Stimulated activated CD4-positive, alpha-beta T cell treated with anti-CD3 and anti-CD28 coated beads, Interleukin-2, amount 100 ng/mL, for 48 hours (primary cell): ENCODE measurements around the gene LIPE.

ENCODE experiments used
- DNase-seq, 2 donors: peaks; one replicate each; pipeline ENCODE4 v3.0.0-alpha.2; 2020

The LIPE gene

DNA sequence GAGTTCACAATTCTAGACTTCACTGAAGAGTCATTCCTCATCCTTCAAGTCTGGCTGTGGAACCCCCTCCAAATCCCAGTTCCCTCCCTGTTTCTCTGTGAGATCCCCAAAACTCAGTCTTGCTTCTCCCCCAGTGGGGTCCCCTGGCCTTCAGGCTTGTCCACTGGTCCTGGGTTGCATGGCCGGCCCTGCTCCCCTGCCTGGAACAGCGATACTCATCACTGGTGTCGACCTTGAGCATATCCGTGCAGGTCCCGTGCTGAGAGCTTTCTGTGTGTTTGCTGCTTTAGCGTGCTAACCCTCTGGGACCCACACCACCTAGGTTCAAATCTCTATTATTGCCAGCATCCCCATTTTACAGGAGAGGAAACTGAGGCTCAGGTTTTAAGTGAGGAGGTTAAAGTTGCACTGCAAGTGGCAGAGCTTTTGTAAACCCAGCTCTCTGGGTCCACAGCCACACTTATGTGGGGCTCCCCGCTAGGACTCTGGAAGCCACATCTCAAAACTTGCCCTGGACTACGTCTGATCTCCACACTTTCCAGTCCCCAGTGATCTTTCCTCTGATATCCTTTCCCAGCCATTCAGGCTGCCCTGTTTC lies 15.5 kb downstream of the LIPE start:
- no peak for DNase-seq

DNA sequence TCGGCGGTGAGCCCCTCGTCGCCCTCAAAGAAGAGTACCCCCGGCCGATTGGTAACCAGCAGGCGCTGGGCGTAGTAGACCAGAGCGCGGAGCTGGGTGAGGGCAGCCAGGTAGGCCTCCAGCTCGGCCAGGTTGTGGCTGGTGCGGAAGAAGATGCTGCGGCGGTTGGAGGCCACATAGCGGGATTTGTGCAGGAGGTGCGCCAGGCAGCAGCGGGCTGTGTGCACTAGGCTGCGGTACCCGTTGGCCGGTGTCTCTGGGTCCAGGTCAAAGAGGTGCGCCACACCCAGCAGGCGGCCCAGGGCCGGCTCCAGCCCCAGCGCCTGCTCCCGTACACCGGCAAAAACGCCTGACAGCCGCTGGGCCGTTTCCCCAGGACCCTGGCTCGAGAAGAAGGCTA lies 16.8 kb downstream of the LIPE start:
- DNase-seq = no peak

DNA sequence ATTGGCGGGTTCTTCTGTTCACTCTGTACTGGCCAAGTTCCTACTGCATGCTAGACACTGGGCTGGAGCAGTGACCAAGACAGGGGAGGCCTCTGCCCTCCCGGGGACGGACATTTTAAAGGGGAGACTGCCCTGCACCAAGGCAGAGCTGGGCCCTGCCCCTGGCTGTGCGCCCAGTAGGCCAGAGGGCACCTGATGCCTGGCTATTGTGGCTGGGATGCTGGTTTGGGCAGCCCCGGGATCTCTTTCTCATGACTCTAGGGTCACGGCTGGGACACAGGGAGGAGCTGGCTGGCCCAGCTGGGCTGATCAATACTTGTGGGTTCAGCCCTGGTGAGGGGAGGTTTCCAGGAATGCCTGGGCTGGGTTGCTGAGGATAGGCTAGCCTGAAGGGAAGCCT lies 17.7 kb downstream of the LIPE start:
- DNase-seq = no peak

DNA sequence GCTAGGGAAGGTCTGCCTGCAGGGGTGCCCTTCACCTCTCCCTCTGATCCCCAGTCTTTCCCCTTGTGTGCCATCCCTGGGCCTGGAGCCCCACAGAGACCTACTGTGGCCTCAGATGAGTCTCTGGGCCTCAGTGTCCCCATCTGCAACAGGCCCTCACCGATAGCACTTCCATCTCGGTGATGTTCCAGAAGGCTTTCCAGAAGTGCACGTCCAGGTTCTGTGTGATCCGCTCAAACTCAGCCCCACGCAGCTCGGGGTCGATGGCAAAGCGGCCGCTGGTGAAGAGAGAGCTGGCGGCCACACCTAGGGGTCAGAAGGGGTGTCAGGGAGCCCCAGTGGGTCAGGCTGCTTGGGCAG lies 19.4 kb downstream of the LIPE start:
- DNase-seq = no peak

DNA sequence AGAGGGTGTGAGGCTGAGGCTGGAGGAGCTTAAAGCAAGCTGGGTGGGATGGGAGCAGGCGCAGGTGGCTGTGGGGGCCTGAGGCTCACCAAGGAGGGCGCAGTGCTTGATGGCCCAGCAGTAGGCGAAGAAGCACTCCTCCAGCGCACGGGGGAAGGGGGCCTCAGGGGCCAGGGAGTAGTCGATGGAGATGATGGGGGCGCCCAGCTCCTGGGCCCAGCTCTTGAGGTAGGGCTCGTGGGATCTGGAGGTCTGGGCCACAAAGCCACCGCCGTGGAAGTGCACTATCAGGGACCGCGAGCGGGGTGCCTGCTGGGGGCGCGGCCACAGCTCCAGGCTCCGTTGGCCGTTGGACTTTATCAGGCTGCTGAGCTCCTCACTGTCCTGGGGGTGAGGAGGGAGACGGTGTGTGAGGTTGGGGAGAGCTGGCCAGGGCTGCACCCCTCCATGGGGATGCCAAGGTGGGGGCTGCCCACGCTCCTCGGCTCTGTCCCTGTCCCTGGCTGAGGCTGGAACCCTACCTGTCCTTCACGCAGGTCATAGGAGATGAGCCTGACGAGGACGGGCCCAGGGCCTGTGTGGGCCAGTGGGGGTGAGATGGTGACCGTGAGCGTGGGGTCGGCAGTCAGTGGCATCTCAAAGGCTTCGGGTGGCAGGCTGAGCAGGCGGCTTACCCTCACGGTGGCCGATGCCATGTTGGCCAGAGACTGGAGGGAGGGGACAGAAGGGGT lies 19.9 kb downstream of the LIPE start:
- no peak for DNase-seq

DNA sequence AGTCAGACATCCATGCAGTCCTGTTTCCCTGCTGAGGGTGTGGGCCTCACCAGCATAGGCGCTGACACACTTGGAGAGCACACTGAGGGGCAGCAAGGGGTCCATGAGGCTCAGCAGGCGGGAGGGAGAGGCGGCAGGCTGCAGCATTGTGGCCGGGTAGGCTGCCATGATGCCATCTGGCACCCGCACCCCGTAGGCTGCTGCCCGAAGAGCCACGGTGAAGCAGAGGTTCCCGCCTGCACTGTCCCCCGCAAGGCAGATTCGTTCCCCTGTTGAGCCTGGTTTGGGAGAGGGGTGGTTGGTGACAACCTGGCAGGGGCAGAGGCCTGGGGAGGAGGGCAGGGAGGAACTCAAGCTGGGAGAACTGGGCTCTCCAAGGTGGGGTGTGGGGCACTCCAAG lies 21.1 kb downstream of the LIPE start:
- DNase-seq = no peak

DNA sequence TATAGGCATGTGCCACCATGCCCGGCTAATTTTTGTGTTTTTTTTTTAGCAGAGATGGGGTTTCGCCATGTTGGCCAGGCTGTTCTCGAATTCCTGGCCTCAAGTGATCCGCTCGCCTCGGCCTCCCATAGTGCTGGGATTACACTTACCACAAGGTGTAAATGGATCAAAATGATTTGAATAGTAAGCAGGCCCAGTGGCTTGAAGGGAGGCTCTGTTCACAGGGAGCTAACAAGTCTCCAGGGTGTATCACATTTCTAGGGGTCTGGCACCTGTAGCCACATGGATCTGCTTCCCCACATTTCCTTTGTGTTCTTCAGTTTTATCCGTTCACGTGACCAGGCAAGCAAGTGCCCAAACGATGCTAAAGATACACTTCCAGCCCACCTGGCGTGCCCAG lies 23.6 kb downstream of the LIPE start:
- DNase-seq = no peak

DNA sequence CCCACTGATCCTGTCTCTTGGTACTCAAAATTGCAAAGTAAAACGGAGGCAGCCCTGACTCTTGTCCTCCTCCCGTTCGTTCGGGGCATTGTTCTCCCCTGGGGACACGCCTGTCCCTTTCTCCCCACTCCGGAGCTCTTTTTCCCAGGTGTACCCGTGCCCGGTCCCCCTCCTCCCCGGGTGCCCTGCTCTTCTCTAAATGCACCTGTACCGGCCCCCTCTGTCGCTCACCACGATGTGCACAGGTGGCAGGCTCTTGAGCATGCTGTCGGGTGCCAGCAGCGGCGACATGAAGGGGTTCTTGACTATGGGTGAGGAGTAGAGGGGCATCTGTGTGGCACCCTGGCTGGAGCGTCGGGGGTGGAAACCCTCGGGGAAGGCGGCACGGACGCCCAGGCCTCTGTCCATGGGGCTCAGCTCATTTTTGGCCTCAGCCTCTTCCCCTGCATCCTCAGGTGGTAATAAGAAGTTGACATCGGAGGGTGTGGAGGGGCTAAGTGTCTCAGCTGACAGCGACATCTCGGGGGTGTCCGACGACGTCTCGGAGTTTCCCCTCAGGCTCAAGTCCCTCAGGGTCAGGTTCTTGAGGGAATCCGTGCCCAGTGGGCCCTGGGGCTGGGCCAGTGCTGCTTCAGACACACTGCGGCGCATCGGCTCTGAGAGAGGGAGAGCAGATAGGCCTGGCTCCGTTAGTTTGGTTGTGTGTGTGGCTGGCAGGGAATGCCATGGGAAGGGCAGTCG lies 24.6 kb downstream of the LIPE start:
- DNase-seq = no peak

DNA sequence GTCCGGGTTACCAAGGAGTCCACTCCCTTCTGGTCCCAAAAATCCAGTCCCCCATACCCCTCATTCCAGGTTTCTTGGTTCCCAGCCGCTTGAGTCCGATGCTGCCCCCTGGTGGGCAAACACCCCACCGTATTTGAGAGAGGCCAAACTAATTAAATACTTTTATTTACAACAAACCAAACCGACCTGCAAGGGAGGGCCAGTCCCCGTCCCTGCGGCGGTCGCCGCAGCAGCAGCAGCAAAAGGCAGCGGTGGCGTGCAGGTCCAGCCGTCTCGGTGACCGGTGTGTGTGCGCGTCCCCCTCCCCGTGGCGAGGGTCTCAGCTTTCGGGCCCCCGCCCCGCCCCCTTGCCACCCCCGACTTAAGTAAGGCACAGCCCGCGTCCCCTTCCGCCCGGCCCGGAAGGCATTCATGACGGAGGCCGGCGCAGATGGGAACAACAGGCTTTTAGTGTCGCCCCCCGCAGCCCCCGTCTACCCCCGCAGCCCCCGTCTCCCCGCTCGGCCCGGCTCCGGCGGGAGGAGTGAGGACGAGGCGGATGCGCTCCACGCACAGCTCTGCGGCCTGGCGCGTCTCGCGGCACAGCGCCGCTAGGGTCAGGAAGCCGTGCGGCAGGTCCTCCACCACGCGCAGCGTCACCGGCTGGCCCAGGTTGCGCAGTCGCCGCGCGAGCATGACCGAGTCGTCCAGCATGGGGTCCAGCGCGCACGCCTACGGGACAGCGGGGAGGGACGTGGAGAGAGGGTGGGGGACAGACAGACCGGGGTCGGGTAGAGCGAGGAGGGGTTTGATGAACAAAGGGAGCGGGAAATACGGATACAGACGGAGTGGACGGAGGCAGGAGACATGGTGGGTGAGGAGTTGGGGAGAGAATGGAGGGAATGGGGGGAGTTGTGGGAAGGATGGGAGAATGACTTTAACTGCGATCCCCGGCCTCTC lies 25.6 kb downstream of the LIPE start:
- peak; percentile 73 to 78 for DNase-seq

DNA sequence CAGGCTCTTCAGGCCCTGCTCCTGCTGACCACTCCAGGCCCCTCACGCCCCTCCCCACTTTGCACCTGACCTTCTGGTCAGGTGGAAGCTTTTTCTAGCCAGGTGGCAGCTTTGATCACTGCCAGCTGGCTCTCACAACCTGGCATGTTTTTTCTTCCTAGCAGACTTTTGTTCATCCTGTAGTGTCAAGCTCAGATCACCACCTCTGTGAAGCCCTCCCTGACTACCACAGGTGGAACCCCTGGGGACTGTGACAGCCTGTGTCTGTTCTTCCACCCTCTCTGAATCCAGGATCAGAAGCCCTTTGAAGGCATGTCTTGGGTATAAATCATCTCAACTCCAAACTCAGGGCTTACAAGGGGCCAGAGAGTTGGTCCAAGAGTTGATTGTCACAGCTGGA lies 26.8 kb downstream of the LIPE start:
- DNase-seq = no peak

DNA sequence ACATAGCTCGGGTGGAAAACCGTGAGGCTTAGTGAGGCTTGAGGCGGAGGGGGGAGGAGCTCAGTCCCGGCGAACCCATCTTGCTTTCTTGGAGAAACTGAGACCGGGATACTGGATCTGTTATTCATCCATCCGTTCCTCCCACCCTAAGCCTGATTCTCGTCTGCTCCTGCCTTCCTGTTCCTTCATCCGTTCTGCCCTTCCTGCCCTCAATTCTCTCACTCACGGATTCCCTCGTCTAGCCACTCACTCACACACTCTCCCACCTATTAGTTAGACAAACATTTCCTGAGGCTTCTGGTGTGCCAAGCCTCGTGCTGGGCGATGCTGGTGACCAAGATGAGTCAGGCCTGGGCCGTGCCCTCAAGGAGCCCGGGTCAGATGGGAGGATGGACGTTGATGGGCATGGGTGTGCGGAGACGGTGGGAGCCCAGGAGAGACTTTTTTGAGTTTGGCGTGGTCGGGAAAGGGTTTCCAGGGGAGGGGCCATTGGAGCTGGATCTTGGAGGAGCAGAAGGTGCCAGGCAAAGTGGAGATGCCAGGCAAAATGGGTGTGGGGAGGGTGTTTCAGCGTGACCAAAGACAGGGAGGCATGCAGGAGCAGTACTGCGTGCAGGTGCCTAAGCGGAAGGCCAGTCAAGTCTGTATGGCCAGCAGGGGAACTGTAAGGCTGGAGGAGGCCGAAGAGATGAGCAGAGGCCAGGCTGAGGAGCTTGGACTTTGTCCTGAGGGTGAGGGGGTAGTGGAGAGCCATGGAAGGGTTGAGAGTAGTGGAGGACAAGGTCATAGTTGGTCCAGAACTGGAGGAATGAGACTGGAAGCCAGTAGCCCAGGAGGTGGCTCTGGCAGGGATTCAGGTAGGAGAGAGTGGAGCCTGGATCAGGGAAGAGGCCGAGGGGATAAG lies 29.7 kb downstream of the LIPE start:
- no peak for DNase-seq

DNA sequence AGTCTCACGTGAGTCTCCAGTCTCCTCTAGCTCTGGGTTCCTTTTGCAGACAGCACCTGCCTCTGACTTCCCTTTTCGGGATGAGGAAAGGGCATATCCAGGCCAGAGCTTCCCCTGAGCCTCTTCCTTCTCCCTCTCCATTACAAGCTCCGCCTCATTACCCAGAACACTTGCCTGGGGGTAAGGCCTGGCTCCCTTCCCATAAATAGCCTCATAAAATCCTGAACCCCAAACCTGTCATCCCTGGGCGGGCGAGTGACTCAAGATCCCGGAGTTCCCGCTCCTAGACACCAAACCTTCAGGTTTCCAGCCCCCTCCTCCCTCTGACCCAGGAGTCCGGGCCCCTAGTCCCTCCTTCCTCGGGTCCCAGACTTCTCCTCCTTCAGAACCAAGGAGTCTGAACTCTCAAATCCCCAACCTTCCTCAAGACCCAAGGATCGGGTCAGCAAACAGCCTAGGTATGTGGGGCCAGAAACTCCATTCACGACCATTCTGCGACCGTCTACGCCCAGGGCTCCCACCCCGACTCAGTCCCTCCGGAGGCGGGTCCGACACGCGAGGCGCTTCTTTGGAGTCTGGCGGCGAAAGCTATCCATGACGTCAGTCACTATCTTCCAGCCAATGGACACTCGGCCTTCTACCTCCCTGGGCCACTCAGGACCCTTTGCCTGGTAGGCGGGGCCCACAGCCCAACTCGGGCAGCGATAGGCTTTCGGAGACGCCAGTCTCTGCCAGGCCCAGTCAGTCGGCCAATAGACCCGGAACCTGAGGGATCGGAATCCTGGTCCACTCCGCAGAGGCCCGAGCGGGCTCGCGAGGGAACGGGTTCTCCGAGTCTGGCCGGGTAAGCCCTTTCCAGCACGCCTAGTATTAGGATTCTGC lies 30.6 kb downstream of the LIPE start:
- peak; percentile 97 for DNase-seq

DNA sequence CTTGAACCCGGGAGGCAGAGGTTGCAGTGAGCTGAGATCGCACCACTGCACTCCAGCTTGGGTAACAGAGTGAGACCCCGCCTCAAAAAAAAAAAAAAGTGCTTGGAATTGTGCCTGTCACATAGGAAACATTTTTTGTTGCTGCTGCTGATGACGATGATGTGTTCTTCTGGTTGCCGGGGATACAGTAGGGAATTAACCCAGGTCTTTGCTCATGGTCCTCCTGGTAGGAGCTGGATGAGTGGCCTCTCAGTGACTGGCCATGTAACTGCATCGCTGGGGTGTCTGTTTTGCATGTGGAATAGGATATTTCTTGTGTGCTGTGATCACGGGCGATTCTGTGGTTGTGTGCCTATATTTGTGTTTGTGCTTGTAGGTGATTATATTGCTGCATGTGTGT lies 32.4 kb downstream of the LIPE start:
- DNase-seq = no peak

DNA sequence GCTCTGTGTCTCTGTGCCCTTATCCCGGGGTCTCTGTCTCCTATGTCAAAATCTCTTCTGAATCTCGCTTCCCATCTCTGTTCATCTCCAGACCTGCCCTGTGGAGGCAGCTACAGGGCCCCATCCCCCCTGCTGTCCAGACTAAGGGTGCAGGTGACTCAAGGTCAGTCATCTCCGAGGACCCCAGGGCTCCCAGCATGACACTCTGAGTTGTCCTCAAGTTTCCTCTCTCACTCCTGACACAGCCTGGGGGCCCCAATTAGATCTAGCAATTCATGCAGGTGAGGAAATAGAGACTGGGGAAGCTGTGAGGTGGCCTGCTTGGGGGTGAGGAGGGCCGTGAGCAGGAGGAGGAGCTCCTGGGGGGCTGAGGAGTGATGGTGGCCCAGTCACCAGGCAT lies 35.0 kb downstream of the LIPE start:
- no peak for DNase-seq

DNA sequence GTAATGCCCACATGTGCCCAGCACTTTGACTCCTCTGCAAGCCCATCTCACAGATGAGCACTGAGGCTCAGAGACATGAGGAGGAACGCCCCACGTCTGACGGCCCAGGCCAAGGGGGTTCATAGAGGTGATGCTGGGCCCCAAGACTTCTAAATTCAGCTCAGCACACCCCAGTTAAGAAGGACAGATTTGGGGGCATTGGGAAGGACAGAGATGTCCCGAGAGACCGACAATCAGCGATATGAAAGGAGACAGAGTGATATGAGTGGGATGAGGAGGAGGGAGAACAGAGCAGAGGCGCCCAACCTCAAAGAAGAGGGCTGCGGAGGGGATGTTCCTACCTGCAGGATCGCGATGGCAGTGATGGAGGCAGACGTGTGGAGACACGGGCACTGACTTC lies 37.3 kb downstream of the LIPE start, which contains the start of gene CNFN:
Gene CNFN (minus strand): TSS at position 399 of the 400 bp plus-strand sequence. CDS start 1,260 bp downstream, outside the sequence.
- DNase-seq = no peak

DNA sequence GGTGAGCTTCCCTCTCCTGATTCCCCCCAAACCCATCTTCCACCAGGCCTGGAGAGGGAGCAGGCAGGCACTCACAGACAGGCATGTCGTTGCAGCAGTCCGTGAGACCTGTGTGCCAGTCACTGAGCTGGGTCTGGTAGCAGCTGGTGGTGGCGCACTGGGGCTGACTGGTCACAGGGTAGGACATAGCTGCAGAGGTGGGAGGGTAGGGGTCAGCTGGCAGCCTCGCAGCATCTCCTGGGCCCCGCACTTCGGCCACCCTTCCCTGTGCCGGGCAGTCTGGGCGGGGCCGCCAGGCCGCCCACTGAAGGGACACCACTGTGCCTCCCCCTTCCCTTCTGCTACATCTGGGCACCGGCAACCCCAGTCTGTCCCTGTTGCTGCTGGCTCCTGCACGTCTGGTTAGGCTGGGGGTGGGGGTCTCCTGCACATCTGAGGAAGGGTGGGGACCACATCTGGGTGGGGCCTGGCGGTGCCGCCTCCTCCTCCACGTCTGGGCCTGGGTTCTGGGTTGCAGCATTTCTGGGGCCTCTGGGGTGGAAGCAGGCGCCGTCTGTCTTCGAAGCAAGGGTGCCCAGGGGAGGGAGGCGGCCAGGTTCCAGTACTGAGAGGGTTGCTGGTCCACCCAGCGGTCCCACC lies 38.2 kb downstream of the LIPE start:
- DNase-seq = no peak

DNA sequence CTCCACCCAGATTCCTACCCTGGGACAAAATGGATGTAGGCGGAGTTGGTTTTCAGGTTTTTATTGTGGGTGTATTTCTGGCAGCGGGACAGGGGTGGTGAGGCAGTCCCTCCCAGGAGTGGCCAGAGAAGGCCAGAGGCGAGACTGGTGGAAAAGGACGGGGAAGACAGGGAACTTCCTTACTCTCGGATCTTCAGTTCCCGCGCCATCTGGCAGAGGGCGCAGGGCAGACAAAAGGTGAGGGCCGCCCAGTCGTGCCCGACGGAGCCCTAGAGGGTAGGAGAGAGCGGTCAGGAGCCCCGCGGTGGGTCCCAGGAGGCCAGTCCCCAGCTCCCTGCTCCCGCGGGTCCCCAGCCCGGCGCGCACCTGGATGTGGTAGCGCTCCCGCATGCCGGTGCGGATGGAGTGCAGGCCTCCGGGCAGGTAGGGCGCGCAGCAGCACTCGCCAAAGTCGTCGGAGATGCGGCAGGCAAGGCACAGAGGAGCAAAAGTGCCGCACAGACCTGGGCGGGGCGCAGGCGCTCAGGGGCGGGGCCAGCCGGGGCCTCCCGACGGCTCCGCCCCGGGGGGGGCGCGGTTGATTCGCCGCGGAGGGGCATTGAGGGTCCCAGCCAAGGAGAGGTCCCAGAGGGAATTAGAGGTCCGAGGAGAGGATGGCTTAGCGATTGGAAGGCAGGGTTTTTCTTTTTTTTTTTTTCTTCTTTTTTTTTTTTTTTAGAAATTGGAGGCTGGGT lies 40.0 kb downstream of the LIPE start:
- peak; percentile 59 to 61 for DNase-seq

DNA sequence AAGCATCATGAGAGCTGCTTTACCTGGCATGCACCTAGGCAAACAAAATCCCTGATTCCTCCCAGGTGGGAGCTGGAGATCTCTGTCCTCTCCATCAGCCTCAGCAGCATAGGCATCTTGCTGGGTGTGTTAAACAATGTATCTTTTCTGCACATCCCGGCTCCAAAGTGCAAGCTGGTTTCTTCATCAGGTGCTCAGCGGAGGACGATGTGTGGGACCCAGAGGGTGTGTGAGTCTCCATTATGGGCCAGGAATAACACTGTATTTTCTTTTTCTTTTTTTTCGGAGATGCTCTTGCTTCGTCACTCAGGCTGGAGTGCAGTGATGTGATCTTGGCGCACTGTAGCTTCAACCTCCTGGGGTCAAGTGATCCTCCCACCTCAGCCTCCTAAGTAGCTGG lies 47.0 kb downstream of the LIPE start:
- DNase-seq = no peak
